GM10248 (cell line): ENCODE data around the gene LMTK2.

ENCODE experiments used
- CTCF ChIA-PET: fragments of 300-600 bp; sonication (Branson Sonifier 250); formaldehyde crosslinking; extraction: SDS; loops from one replicate; lab custom pipeline; 2021; ENCODE audit warnings: antibody characterized with exemption; lab: Yijun Ruan, JAX
- POLR2A ChIA-PET: fragments of 350-650 bp; sonication (Branson Sonifier 250); formaldehyde crosslinking; extraction: SDS; loops from one replicate; lab custom pipeline; 2020; ENCODE audit warnings: antibody characterized with exemption; lab: Yijun Ruan, JAX
- DNase-seq: peaks from one replicate; pipeline ENCODE4 v3.0.0; 2012; ENCODE audit errors: extremely low spot score
- TF ChIP-seq, protein P1 (sequence below): IDR thresholded peaks from 2 replicates; pipeline ENCODE4 v1.5.1; 2012; ENCODE audit warnings: mild to moderate bottlenecking, low read depth; ENCODE audit errors: extremely low read depth, missing control alignments, control extremely low read depth

LMTK2 gene

GRCh38 chr7:98091523-98091922 lies 15.1 kb upstream of the LMTK2 start:
- no peak for DNase-seq
- CTCF ChIA-PET = no interaction called here
- TF ChIP-seq, protein P1, sequence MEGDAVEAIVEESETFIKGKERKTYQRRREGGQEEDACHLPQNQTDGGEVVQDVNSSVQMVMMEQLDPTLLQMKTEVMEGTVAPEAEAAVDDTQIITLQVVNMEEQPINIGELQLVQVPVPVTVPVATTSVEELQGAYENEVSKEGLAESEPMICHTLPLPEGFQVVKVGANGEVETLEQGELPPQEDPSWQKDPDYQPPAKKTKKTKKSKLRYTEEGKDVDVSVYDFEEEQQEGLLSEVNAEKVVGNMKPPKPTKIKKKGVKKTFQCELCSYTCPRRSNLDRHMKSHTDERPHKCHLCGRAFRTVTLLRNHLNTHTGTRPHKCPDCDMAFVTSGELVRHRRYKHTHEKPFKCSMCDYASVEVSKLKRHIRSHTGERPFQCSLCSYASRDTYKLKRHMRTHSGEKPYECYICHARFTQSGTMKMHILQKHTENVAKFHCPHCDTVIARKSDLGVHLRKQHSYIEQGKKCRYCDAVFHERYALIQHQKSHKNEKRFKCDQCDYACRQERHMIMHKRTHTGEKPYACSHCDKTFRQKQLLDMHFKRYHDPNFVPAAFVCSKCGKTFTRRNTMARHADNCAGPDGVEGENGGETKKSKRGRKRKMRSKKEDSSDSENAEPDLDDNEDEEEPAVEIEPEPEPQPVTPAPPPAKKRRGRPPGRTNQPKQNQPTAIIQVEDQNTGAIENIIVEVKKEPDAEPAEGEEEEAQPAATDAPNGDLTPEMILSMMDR = no peak
- POLR2A ChIA-PET = no interaction called here

DNA sequence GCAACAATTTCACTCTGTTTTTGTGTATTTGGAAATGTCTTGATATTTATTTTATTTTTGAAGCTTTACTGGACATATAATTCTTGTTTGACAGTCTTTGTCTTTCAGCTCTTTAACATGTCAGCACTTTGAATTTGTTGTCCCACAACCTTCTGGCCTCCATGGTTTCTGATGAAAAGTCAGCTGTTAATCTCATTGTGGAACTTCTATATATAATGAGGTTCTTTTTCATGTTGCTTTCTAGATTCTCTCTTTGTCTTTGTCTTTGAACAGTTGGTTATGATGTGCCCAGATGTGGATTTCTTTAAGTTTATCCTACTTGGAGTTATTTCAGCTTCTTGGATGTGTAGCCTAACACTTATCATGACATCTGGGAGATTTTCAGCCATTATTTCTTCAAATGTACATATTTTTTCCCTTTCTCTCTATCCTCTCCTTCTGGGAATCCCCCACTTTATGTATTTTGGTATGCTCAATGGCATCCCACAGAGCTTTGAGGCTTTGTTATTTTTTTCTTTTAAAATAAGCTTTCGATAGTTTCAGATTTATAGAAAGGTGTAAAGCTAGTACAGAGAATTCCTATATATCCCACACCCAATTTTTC lies 9.5 kb upstream of the LMTK2 start:
- DNase-seq = no peak
- TF ChIP-seq, protein P1 = no peak
- ChIA-PET POLR2A (no interaction called here), CTCF (interaction anchor here (1.0 to 2.6 kb wide), 10 partner anchors 9 to 75 kb away, joined by 3 to 17 read pairs (median 4); partner anchors contain the start of gene LMTK2)

DNA sequence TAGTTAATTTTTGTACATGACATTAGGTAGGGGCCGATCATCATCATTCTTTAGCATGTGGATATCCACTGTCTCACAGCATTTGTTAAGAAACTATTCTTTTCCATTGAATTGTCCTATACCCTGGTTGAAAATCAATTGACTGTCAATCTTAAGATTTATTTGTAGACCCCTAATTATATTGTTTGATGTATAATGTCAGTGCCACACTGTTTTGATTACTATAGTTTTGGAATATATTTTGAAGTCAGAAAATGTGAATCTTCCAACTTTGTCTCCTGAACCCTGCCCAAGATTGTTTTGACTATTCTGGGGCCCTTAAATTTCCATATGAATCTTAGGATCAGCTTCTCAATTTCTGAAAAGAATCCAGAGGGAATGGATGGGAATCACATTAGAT lies 6.6 kb upstream of the LMTK2 start:
- CTCF ChIA-PET = interaction anchor here (1.0 to 1.6 kb wide), 2 partner anchors 34 to 68 kb away, joined by 3 to 4 read pairs; no protein-coding TSS in a partner anchor
- no peak for DNase-seq
- POLR2A ChIA-PET = no interaction called here
- TF ChIP-seq, protein P1 = no peak

DNA sequence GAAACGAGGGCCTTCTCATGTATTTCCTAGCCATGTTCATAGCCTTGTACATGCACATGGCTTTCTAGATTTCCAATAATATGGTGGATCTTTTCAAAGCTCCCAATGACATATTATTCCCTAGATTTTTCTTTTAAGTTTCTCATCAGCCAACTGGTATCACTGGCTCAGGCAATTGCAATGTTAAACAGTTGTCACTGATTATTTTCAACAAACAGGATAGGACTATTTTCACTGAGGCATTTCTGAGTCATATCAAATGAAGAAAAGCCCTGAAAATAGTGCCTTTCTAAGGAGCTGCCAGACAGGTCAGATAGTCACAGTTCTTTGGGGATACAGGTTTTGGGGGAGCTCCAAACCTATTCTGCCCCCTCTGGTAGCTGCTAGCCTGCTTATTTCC lies 4.5 kb upstream of the LMTK2 start:
- CTCF ChIA-PET = interaction anchor here (0.9 to 1.9 kb wide), 2 partner anchors 9 to 67 kb away, joined by 7 to 12 read pairs; no protein-coding TSS in a partner anchor
- DNase-seq = no peak
- TF ChIP-seq, protein P1 = no peak
- POLR2A ChIA-PET = no interaction called here

DNA sequence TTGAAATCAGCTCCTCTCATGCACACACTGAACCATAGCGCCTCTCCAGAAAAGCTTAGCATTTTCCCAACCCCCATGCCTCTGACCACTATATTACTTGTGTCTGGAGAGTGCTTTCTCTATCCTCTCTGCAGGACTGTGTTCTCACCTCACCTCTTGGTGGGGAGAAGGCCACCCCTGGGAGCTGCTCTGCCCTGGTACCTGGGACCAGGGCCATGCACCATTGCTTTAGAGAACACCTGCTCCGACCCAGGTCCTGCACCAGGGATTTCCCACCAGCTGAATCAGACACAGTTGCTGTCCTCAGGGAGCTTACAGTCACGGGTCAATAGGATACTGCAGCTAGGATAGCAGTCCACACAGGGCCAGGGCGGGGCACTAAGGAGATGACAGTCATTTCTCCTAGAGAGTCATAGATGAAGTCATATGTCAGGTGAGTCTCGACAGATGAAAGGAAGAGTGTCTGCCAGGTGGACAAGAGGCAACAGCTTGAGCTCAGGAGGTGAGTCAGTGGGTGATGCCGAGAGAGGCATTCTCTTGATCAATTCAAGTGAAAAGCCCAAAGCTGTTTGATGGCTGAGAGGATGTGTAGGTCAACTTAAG lies 619 bp upstream of the LMTK2 start:
- no peak for DNase-seq
- CTCF ChIA-PET = interaction anchor here (0.9 to 3.7 kb wide), 15 partner anchors 9 to 196 kb away, joined by 3 to 88 read pairs (median 5); no protein-coding TSS in a partner anchor
- TF ChIP-seq, protein P1 = no peak
- POLR2A ChIA-PET = no interaction called here

DNA sequence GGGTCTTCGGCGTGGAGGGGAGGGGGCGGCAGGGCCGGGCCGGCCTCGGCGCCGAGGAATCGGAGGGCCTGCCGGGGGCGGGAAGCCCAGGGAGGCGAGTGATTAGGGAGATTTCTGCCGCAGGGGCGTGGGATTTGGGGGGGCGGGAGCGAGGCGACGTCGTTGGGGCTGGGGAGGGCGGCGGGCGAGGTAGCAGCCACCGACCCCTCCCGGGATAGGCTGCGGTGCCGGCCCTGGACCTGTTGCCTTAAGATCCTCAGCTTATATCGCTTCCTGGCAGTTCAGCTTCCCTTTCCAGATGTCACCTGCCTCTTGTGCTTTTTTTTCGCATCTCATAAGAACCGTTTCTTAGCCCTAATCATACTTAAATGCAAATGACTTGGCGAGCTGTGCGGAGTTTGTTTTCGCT lies 655 bp downstream of the LMTK2 start:
- ChIA-PET POLR2A (no interaction called here), CTCF (interaction anchor here (0.7 to 6.1 kb wide), 3 partner anchors 9 to 60 kb away, joined by 3 to 72 read pairs (median 5); no protein-coding TSS in a partner anchor)
- peak; percentile 32 for DNase-seq
- TF ChIP-seq, protein P1 = no peak
